ENCODE results near the gene RNF157.

Gene RNF157

GRCh38 chr17:76121932-76122430, 118.3 kb downstream of the RNF157 start:
- DNase-seq, result no peak

DNA sequence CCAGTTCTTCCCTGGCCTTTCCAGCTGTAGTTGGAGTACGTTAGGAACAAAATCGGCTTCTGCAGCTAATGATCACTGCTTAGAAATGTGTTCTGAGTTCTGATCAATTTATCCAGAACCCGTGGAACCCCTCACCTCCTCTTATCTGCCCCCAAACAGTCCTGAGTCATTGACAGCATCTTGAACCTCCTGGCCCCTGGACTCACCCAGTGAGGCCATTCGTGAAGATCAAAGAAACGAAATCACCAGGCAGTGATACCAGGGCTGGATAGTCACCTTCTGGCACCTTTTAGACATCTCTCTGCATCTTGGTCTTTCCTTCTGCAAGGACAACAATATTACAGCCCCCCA, 119.7 kb downstream of the RNF157 start:
- DNase-seq, result no peak

DNA sequence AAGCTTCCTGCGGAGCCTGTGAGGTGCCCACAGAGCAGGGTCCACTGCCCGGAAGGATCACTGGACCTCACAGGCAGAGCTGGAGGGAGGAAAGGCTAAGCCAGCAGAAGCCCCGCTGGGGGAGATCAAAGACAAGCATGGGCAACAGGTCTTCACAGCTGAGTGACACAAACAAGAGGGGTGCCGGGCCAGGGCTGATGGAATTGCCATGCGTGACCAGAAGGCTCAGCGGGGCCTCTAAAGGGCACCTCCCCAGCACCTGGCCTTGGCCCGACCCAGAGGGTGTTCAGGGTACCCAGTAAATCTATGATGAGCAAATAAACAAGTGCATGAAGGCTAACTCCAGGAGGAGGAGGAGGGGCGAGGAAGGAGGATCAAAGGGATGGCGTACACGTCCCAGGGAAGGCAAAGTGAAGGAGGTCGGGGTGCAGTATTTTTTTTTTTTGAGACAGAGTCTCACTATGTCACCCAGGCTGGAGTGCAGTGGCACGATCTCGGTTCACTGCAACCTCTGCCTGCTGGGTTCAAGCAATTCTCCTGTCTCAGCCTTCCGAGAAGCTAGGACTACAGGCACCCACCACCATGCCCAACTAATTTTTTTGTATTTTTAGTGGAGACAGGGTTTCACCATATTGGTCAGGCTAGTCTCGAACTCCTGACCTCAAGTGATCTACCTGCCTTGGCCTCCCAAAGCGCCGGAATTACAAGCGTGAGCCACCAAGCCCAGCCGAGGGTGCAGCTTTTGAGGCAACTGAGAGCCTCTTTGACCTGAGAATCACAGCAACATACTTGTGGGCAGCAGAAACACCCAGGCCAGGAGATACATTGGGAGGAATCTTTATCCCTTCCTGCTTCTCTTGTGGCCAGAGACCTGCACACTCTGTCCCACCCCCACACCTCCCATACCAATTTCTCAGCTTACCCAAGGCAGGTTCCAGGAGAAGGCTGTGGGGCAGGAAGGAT, 120.6 kb downstream of the RNF157 start:
- DNase-seq, result no peak

GRCh38 chr17:76115138-76115754, 125.0 kb downstream of the RNF157 start:
- DNase-seq, result no peak

- no peak for DNase-seq
Observed at GRCh38 chr17:76111956-76112355, 128.3 kb downstream of the RNF157 start.

- DNase-seq, result no peak
Observed at GRCh38 chr17:76107509-76107908, 132.8 kb downstream of the RNF157 start.

GRCh38 chr17:76106703-76107102, 133.6 kb downstream of the RNF157 start:
- DNase-seq, result no peak

- DNase-seq, result no peak
Observed at GRCh38 chr17:76104896-76105231, 135.4 kb downstream of the RNF157 start.

- DNase-seq, result no peak
Observed at GRCh38 chr17:76104140-76104895, 136.0 kb downstream of the RNF157 start.

GRCh38 chr17:76103274-76104139, 136.8 kb downstream of the RNF157 start, which contains the start of gene EXOC7:
Gene EXOC7, minus strand, starts transcription at chr17:76103787. Its CDS starts 95 bp downstream, at chr17:76103692.
- DNase-seq, result peak; percentile 87

- DNase-seq, result no peak
Observed at GRCh38 chr17:76102944-76103273, 137.4 kb downstream of the RNF157 start.

DNA sequence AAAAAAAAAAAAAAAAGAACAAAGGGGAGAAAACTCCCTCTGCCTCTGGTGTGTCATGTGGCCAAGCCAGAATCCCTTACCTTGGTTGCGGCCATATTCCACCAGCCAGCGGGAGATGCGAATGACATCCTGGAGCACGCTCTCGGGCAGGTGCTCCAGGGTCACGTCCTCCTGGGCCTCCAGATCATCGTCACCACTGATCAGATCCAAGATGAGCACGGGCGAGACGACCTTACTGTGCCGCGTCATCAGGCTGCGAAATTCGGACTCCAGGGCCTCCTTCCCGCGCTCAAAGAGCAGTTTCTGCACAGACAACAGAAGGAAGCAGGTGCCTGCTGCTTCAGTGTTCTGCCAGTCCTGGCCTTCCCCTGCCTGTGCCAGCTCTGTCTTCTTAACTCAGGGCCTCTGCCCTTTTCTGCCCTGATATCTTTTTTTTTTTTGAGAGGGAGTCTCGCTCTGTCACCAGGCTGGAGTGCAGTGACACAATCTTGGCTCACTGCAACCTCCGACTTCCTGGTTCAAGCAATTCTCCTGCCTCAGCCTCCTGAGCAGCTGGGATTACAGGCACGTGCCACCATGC, 142.5 kb downstream of the RNF157 start:
- DNase-seq, result no peak

- no peak for DNase-seq
Observed at GRCh38 chr17:76095943-76096342, 144.3 kb downstream of the RNF157 start.

DNA sequence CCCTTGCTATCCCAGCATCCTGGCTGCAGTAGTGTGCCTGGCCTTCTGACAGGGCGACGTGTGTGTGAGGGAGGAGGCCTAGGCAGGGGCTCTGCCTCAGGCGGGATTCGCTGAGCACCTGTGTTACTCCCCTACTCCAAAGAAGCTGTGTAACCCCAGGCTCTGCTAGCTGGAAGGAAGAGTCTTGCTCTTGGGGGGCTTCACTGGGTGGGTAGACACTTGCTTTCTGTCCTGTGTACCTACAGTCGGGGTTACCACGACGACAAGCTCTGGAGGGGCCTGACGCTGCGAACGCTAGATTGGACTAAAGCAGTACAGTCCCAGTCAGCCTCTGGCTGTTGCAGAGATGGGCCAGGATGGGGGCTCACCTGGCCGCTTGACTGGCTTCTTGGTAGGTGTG, 146.2 kb downstream of the RNF157 start:
- no peak for DNase-seq

DNA sequence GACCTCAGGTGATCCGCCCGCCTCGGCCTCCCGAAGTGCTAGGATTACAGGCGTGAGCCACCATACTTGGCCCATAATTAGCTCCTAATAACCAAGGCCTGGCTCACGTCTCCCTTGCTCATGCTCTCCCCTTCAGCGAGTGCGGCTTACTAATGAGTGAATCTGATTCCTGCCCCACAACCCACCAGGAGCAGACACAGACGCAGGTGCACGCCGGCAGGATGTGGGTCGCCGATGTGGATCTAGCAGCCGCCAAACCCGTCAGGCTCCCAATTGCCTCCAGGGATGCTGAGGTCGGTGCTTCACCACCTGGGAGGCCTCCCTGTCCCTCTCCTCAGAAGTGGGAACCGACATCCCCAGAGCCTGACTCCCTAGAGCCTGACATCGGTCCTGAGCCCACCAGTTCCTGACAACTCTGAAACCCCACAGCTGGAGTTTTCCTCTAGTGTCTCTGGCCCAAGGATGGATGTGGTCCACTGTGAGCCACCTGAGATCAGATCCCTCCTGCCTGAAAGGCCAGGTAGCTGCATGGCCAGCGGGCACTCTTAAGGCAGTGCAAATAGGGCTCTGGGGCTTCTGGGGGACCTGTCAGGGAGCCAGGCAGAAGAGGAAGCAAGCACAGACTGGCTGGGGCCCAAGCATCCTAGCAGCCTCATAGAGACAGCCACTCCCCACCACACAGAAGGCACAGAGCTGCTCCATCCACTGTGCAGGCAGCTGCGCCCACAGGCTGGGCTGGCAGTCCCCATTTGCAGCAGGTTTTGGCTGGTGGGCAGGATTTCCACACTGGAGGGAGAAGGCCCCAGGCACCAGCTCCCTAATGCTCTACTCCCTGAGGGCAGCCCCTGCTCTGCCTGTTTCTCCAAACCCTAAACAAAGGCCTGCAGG, 147.5 kb downstream of the RNF157 start:
- no peak for DNase-seq

Data from GDM1 (cell line).